LNCaP clone FGC (cell line): Measurements from ENCODE around the gene CBX4.

ENCODE experiments used
- DNase-seq: peaks from one replicate; pipeline ENCODE4 v3.0.0-alpha.2; 2011; ENCODE audit warnings: low read depth
- H3K4me3 ChIP-seq: 2 replicates; pipeline ENCODE4 v1.5.1; 2011; ENCODE audit warnings: mild to moderate bottlenecking, low read depth, low read length, control low read depth
- TF ChIP-seq, protein P1 (sequence below): IDR thresholded peaks from 2 replicates; pipeline ENCODE4 v1.5.1; 2012; ENCODE audit warnings: mild to moderate bottlenecking; ENCODE audit not compliant: control insufficient read depth, insufficient read depth; ENCODE audit errors: extremely low read depth

CBX4 gene

DNA sequence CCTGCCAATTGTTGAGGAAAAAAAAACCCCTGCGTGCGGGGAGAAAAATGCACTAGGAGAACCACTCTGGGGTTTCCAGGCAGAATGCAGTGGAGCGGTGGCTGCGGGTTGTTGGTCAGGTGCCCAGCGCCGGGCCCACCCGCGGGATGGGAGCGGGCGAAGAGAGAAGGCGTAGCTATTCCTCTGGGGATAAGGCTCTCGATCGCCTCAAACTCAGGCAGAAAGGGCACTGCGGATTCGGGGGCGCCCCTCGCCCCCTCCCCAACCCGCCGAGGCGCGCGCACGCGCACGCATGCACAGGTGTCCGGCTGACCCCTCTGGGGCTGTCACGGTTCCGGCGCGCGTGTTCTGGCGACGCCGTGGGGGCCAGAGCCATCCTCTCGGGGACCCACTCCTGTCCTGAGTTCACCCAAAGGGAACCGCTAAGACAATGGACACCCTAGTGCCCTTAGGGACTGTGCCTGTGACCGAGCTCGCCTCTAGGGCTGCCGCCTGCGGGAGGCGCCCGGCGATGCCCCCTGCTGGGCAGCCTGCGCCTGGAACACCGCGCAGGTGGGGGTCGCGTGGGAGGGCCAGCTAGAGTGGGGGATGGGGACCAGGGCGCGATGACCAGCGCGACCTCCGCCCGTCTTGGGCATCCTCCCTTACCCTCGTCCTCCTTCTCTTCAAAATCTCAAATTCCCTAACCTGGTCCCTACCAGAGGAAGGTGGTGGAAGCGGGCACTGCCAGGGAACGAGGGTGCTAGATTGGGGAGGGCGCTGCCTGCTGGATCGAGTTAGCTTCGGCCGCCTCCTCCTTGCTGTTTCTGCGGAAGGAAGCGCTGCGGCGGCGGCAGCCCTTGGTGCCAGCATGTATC is 28.0 kb downstream of the CBX4 start:
- TF ChIP-seq, protein P1, sequence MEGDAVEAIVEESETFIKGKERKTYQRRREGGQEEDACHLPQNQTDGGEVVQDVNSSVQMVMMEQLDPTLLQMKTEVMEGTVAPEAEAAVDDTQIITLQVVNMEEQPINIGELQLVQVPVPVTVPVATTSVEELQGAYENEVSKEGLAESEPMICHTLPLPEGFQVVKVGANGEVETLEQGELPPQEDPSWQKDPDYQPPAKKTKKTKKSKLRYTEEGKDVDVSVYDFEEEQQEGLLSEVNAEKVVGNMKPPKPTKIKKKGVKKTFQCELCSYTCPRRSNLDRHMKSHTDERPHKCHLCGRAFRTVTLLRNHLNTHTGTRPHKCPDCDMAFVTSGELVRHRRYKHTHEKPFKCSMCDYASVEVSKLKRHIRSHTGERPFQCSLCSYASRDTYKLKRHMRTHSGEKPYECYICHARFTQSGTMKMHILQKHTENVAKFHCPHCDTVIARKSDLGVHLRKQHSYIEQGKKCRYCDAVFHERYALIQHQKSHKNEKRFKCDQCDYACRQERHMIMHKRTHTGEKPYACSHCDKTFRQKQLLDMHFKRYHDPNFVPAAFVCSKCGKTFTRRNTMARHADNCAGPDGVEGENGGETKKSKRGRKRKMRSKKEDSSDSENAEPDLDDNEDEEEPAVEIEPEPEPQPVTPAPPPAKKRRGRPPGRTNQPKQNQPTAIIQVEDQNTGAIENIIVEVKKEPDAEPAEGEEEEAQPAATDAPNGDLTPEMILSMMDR, result peak; percentile 39
- no peak for DNase-seq
- H3K4me3 ChIP-seq, result no peak overlapping the region

DNA sequence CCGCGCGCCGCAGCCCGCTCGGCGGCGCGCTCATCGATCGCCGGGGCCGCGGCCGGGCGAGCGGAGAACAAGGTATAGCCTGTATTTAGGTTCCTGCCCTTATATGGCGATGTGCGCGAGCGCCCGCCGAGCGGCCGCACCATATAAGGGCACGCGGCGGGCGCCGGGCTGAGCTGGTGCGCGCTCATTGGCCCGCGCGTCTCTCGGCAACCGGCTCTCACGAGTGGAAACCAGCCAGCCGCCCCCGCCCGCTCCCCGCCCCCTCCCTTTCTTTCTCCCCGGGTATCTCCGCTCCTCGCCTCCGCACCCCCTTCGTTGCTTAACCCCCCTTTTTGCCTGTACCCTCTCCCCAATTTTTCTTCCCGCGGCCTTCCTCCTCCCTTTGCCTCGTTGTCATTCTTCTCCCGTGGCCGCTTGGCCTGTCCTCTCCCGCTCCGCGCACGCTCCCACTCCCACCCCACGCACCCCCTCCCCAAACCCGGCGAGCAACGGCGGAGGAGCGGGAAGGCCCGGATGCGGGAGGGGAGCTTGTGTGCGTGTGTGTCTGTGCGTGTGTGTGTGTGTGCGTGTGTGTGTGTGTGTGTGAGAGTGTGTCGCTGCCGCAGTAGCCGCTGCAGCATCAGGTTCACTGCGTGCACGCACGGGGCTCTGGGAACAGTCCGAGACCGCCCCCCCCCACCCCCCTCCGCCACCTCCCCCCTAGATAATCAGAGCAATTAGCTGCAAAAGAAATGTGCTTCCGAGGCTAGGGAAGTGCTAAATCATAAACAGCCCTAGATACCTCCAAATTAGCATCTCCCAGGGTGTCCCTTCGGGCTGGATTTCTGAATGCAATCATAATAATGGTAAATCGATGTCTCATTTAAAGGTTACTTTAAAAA is 28.9 kb downstream of the CBX4 start:
- DNase-seq, result peak; percentile 73
- TF ChIP-seq, protein P1, result no peak
- no peak overlapping the region for H3K4me3 ChIP-seq

DNA sequence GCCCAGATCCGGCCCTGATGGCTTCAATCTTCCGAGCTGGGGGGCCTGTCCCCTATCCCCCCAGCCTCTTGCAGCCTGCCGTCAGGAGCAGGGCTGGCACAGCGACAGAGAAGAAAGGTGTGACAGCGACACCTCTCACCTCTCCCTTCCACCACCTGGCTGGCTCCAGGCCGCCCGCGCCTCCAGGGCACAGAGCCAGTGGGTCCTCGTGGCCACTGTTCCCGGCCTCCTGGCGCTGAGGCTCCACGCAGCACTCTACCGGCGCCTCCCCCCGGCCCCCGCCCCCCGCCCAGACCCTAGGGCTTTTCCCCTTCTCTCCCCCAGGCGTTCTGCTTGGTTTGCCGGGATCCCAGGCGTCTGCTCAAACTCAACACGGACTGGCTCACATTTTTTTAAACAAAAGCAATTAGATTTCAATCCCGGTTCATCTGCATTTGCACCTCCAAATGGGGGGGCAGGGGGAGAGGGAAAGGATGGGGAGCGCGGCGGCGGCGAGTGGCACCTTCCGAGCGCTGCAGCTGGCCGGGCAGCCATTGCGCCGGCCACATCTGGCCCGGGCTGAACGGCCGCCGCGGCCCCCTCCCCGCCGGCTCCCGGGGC is 29.6 kb downstream of the CBX4 start:
- H3K4me3 ChIP-seq, result peak overlapping the region; percentile 26; the same call in 1 of the 2 replicates
- TF ChIP-seq, protein P1, result no peak
- no peak for DNase-seq

DNA sequence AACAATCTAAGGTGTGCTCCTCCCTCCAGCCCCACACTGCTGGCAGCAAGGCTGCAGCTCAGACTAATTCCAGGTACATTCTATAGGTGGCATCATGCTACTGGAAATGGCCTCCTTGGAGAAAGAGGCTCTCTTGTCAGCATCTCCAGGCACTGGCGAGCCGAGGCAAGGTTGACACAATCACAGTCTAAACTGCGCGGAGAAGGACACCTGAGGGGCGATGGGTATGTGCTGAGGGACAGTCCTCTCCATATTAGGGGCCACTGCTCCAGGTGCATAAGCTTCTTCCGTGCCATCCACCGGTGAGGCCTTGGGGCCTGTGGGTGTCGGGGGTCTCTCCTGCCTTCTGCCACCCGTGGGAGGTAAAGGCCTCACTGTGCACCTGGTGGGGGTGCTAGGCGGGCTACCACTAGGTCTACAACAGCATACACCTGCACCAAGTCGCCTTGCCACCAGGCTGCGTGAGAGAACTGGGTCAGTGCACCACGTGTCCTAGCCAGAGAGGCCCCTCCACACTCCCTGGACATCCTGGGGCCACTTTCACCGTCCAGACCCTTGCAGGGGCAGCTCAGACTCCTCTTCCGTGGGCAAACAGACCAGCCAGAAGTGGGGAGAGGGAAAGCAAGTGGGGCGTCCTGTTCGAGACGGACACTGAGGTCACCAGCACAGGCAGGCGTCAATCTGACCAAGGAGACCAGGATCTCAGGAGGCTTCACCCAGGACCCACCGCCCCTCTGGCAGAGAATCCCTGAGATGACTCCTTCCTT is 30.3 kb downstream of the CBX4 start:
- TF ChIP-seq, protein P1, result peak; percentile 95
- H3K4me3 ChIP-seq, result no peak overlapping the region
- DNase-seq, result peak; percentile 85

DNA sequence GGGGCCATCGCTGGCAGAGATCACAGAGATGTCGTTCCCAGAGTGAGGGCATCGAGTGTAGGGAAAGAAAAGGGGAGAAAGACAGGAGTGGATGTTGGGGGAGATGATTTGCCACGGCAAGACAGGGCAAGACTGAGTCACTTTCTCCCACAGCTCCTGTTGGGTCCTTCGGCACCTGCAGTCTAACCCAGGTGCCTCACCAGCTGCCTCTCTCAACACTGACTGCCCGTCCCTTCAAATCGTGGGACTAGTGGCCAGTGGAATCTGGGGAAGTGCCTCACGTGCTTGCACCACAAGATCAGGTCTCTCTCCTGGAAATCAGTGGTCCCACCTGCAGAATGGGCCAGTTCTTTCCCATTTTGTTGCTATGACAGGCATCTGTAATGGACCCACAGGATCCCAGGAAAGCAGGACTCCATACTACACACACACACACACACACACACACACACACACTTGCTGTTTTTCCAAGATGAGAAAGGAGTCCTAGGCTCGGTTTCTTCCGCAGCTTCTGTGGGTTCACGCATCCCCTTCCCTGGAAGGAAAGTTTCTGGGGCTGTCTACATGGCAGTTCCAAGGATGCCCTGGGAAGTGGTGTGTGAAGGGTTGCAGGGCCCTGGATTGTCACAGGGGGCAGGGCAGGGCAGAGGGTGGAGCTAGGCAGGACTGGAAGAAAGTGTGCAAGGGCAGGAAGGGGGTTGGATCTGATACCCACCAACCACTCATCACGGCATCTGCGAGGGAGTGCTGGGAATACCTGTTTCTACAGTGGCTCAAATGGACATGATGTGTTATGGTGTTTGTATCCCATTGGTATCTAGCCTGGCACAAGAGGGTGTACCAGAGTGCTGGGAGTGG is 32.1 kb downstream of the CBX4 start:
- TF ChIP-seq, protein P1, result no peak
- no peak for DNase-seq
- H3K4me3 ChIP-seq, result no peak overlapping the region
